AG09309 (cell line): ENCODE measurements around the gene ROPN1L.

Experiments used
- DNase-seq: peaks from one replicate; pipeline ENCODE4 v3.0.0-alpha.2; 2010; ENCODE audit warnings: low read depth
- H3K4me3 ChIP-seq: 2 replicates; pipeline ENCODE4 v1.5.1; 2011; ENCODE audit warnings: mild to moderate bottlenecking, low read depth, low read length, moderate library complexity; ENCODE audit not compliant: control insufficient read depth
- TF ChIP-seq, protein P1 (sequence below): IDR thresholded peaks from 2 replicates; pipeline ENCODE4 v1.5.1; 2011; ENCODE audit warnings: mild to moderate bottlenecking, low read depth, low read length, inconsistent platforms; ENCODE audit not compliant: insufficient read depth, control insufficient read depth; ENCODE audit errors: missing control alignments

The ROPN1L gene

DNA sequence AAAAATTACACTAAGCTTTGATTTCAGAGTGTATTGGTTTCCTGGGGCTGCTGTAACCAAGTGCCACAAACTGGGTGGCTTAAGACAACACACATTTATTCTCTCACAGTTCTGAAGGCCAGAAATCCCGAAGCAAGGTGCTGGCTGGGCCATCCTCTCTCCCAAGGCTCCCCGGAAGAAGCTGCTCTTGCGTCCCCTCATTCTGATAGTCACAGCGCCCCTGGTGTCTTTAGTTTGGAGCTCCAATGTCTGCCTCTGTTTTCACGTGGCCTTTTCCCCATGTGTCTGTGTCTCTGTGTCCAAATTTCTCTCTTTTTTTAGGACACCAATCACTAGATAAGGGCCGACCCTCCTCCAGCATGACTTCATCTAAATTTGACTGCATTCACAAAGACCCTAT, 56.7 kb downstream of the ROPN1L start:
- TF ChIP-seq, protein P1, sequence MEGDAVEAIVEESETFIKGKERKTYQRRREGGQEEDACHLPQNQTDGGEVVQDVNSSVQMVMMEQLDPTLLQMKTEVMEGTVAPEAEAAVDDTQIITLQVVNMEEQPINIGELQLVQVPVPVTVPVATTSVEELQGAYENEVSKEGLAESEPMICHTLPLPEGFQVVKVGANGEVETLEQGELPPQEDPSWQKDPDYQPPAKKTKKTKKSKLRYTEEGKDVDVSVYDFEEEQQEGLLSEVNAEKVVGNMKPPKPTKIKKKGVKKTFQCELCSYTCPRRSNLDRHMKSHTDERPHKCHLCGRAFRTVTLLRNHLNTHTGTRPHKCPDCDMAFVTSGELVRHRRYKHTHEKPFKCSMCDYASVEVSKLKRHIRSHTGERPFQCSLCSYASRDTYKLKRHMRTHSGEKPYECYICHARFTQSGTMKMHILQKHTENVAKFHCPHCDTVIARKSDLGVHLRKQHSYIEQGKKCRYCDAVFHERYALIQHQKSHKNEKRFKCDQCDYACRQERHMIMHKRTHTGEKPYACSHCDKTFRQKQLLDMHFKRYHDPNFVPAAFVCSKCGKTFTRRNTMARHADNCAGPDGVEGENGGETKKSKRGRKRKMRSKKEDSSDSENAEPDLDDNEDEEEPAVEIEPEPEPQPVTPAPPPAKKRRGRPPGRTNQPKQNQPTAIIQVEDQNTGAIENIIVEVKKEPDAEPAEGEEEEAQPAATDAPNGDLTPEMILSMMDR = no peak

DNA sequence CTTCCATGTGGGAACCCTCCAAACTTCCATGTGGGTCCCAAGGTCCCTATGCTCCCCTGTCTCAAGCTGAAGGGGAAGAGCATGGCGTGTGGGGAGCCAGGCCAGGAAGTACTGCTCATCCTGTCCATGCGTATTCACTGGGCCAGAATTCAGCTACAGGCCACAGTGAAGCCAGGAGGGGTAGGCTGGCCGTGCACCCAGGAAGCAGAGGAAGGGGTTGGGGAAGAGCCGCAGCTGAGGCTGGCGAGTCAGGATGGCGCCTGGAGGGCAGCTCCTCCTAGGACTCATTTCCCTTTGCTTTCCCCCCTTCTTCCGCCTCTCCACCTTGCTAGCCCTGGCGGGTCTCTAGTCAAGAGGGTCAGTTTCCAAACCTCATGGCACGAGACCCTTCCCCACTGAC, 57.4 kb downstream of the ROPN1L start:
- DNase-seq = no peak
- no peak overlapping the region for H3K4me3 ChIP-seq
- TF ChIP-seq, protein P1 = no peak

More for the DNA sequence above, 56.7 kb downstream of the ROPN1L start:
- H3K4me3 ChIP-seq = no peak overlapping the region
- DNase-seq = no peak

DNA sequence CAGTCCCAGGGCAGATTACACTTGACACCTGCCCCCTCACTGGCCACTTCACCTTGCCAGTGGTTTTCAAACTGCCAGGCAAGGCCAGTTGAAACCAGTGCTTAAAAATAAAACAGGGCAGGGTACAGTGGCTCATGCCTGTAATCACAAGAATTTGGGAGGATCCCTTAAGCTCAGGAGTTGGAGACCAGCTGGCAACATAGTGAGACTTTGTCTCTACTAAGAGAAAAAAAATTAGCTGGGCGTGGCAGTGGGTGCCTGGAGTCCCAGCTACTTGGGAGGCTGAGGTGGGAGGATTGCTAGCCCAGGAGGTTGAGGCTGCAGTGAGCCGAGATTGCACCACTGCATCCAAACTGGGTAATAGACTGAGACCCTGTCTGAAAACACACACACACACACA, 58.1 kb downstream of the ROPN1L start:
- no peak overlapping the region for H3K4me3 ChIP-seq
- TF ChIP-seq, protein P1 = no peak
- no peak for DNase-seq

DNA sequence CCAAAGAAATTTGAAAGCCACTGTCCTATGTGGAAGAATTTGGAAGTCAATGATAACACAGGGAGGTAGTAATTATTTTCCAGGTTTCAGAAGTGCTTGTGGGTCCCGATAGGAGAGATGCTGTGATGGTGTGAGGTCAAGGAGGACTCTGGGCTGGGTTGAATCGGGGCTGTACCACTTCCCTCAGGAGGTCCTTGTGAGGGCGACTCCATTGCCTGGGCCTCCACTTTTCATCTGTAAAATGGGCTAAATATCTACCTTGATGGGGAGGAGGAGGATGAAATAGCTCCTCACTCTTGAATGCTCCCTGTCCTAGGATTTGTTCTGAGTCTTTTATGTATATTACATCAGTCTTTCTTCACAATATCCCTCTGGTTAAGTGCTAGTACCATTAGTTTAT, 59.0 kb downstream of the ROPN1L start:
- no peak for DNase-seq
- TF ChIP-seq, protein P1 = no peak
- H3K4me3 ChIP-seq = no peak overlapping the region

DNA sequence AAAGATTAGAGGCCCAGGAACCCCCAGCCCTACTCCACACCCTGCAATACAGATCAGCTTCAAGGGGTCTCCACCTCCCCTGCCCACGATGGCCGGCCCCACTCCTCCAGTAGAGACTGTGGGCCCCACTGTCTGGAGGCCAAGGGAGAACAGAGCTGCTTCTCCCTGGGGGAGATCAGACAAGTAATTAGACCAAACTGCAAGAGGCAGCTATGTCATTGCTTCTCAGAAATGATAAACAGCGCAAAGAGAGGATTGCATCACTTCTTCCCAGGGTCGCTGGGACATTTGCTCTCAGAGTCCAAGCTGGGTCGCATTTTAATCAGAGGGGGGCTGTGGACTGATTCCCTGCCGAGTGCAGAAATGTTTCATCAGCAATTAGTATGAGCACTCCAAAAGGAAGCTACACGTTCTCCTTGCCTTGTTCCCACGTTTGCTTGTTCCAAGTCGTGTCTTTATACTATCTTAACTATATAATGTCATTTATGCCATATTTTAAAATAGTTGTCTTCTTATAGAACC, 59.9 kb downstream of the ROPN1L start:
- TF ChIP-seq, protein P1 = no peak
- DNase-seq = no peak
- no peak overlapping the region for H3K4me3 ChIP-seq

DNA sequence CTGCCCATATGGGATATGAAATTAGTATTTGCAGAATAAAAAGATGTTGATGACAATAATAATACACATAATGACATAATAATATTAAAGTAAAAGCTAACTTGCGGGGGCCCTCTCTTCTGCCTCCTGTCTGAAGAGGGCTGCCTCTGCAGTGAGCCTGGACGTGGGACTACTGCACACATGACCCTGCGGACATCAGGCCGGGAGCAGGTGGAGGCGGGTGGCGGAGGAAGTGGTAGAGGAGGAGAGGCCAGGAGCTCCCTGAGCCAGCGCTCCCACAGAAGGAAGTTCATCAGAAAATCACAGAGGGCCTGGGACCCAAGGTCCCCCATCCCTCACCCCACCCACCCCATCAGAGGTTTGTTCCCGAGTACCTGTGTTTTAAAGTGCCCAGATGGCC, 60.5 kb downstream of the ROPN1L start:
- no peak overlapping the region for H3K4me3 ChIP-seq
- TF ChIP-seq, protein P1 = no peak
- no peak for DNase-seq

DNA sequence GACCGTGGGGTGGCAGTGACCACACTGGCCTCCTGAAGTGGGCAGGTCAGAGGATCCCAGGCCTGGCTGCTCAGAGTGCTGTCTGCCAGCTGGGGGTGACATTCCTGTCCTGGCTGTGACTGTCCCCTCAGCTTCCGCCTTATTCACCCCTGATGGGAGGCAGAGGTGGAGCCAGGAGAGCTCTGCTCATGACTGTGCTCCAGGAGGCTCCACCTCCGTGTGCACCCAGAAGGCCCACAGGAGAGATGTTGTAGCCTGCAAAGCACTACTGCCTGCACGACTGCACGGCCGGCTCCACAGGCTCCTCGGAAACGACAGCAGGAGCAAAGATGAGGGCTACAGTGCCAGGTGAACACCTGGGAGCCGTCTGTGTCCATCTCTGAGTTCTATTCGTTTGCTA, 60.9 kb downstream of the ROPN1L start:
- DNase-seq = no peak
- TF ChIP-seq, protein P1 = no peak

More for the DNA sequence above, 60.9 kb downstream of the ROPN1L start:
- H3K4me3 ChIP-seq = no peak overlapping the region
